ENCODE results near the gene IGF2BP1.
"Not testable (repeated sequence)": the region's sequence is repeated elsewhere in the genome, so short reads cannot be mapped to it uniquely, and the experiment has no call there.

Gene IGF2BP1

GRCh38 chr17:49002766-49003165 lies 5.6 kb downstream of the IGF2BP1 start:
- H3K4me1 Mint-ChIP-seq = peaks cover 12 to 30% of the 10 kb centered on the region in 2 donors
- peaks cover 0 to 3% of the 10 kb centered on the region in 2 donors for H3K36me3 Mint-ChIP-seq
- DNase-seq (no peak), ATAC-seq (replicated peaks) (no peak)
- H3K27me3 Mint-ChIP-seq = peaks cover 82 to 94% of the 10 kb centered on the region in 2 donors
- H3K4me3 Mint-ChIP-seq = no peak overlapping the region
- no peaks in the 10 kb centered on the region for H3K9me3 Mint-ChIP-seq
- H3K27ac Mint-ChIP-seq = no peak overlapping the region

- Mint-ChIP-seq H3K4me1 (peaks cover 6 to 20% of the 10 kb centered on the region in 2 donors), H3K4me3 (peak overlapping the region; percentile 50 to 64), H3K27ac (no peak overlapping the region), H3K27me3 (peaks cover 79 to 94% of the 10 kb centered on the region in 2 donors), H3K36me3 (peaks cover 0 to 1% of the 10 kb centered on the region in 2 donors), H3K9me3 (no peaks in the 10 kb centered on the region)
- DNase-seq = no peak
- no peak for ATAC-seq (replicated peaks)
Observed at GRCh38 chr17:49003557-49004511, 6.6 kb downstream of the IGF2BP1 start.

- H3K36me3 Mint-ChIP-seq = no peaks in the 10 kb centered on the region
- no peak for ATAC-seq (replicated peaks)
- H3K9me3 Mint-ChIP-seq = no peaks in the 10 kb centered on the region
- peaks cover 6 to 13% of the 10 kb centered on the region in 2 donors for H3K4me1 Mint-ChIP-seq
- H3K27me3 Mint-ChIP-seq = peaks cover 67 to 87% of the 10 kb centered on the region in 2 donors
- no peak overlapping the region for H3K27ac Mint-ChIP-seq
- no peak overlapping the region for H3K4me3 Mint-ChIP-seq
- DNase-seq = no peak
Observed at GRCh38 chr17:49005140-49005539, 8.0 kb downstream of the IGF2BP1 start.

GRCh38 chr17:49008908-49009307 lies 11.7 kb downstream of the IGF2BP1 start:
- ATAC-seq (replicated peaks); DNase-seq; H3K4me3 Mint-ChIP-seq; H3K9me3 Mint-ChIP-seq; H3K27ac Mint-ChIP-seq; H3K36me3 Mint-ChIP-seq; H3K4me1 Mint-ChIP-seq: not testable (repeated sequence)
- H3K27me3 Mint-ChIP-seq = peaks cover 63 to 87% of the 10 kb centered on the region in 2 donors

DNA sequence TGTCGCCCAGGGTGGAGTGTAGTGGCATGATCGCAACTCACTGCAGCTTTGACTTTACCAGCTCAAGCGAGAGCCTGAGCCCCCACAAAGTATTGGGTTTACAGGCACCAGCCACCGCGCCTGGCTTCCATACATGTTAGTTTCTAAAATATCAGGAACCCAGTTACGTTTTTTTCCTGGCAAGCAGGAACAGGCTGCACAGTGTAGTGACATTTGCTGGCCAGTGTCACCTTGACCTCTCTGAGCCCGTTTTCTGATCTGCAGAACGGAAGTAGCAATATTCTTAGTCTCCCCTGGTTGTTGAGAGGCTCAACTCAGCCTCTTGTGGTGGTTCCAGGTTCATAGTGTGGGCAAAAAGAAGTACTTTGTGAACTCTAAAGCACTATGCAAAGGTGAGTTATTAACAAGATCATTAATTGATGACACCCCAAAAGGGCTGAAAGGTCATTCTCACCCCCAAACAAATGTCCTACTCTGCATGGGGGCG lies 15.6 kb downstream of the IGF2BP1 start:
- Mint-ChIP-seq H3K27me3 (peaks cover 62 to 83% of the 10 kb centered on the region in 2 donors), H3K27ac (no peak overlapping the region), H3K4me3 (no peak overlapping the region), H3K9me3 (no peaks in the 10 kb centered on the region), H3K36me3 (no peaks in the 10 kb centered on the region), H3K4me1 (peaks cover 2 to 8% of the 10 kb centered on the region in 2 donors)
- no peak for DNase-seq
- ATAC-seq (replicated peaks) = no peak

GRCh38 chr17:49013311-49014213 lies 16.4 kb downstream of the IGF2BP1 start:
- H3K27ac Mint-ChIP-seq = no peak overlapping the region
- H3K9me3 Mint-ChIP-seq = no peaks in the 10 kb centered on the region
- H3K27me3 Mint-ChIP-seq = peaks cover 62 to 82% of the 10 kb centered on the region in 2 donors
- no peaks in the 10 kb centered on the region for H3K36me3 Mint-ChIP-seq
- peaks cover 2 to 8% of the 10 kb centered on the region in 2 donors for H3K4me1 Mint-ChIP-seq
- DNase-seq (no peak), ATAC-seq (replicated peaks) (no peak)
- peak overlapping the region in 1 of 2 donors; percentile 23 for H3K4me3 Mint-ChIP-seq

GRCh38 chr17:49015179-49015923 lies 18.2 kb downstream of the IGF2BP1 start:
- Mint-ChIP-seq H3K27ac (no peak overlapping the region), H3K9me3 (no peaks in the 10 kb centered on the region), H3K4me3 (no peak overlapping the region), H3K27me3 (peaks cover 58 to 78% of the 10 kb centered on the region in 2 donors), H3K4me1 (peaks cover 2 to 8% of the 10 kb centered on the region in 2 donors), H3K36me3 (no peaks in the 10 kb centered on the region)
- ATAC-seq (replicated peaks) = no peak
- no peak for DNase-seq

DNA sequence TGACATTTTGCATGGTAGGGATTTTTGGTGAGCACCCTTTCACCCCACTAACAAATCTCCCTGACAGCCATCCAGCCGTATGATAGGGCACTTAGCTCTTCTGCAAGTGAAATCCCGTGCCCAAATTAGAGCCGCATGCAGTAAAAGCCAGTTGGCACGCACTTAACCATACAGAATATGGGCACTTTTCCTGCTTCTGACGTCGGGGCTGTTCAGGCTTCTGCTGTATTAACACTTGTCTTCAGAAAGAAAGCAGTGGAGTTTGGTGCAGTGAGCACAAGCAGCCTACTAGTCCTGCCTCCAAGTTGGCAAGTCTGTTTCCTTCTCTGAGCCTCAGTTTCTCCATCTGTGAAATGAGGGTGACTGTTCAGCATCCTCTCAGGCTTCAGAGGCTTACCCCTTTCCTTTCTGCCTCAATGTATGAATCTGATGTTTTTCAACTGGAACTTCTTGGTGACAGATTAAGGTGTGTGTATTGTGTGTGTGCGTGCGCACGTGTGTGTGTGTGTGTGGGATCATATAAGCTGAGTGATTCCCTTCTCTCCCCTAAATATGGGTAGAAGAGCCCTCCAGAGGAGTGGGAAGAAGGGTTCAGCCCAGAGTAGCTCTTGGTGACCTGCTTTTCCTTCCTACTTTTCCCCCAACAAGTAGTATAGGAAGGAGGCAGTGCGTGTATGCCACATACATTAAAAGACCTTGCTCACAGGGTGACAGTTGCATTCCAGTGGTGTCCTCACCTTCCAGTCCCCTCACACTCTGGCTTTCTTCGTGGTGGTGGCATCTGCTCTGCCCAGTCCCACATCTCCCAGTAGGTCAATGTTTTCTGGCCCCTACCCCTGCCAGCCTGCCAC lies 19.0 kb downstream of the IGF2BP1 start:
- no peaks in the 10 kb centered on the region for H3K9me3 Mint-ChIP-seq
- H3K27ac Mint-ChIP-seq = no peak overlapping the region
- H3K27me3 Mint-ChIP-seq = peaks cover 54 to 74% of the 10 kb centered on the region in 2 donors
- no peak overlapping the region for H3K4me3 Mint-ChIP-seq
- DNase-seq = no peak
- peaks cover 2 to 8% of the 10 kb centered on the region in 2 donors for H3K4me1 Mint-ChIP-seq
- no peaks in the 10 kb centered on the region for H3K36me3 Mint-ChIP-seq
- ATAC-seq (replicated peaks) = no peak

- ATAC-seq (replicated peaks) (no peak), DNase-seq (no peak)
- Mint-ChIP-seq H3K4me3 (no peak overlapping the region), H3K9me3 (no peaks in the 10 kb centered on the region), H3K27me3 (peaks cover 52 to 73% of the 10 kb centered on the region in 2 donors), H3K36me3 (no peaks in the 10 kb centered on the region), H3K27ac (no peak overlapping the region), H3K4me1 (peaks cover 2 to 8% of the 10 kb centered on the region in 2 donors)
Observed at GRCh38 chr17:49016775-49017463, 19.7 kb downstream of the IGF2BP1 start.

DNA sequence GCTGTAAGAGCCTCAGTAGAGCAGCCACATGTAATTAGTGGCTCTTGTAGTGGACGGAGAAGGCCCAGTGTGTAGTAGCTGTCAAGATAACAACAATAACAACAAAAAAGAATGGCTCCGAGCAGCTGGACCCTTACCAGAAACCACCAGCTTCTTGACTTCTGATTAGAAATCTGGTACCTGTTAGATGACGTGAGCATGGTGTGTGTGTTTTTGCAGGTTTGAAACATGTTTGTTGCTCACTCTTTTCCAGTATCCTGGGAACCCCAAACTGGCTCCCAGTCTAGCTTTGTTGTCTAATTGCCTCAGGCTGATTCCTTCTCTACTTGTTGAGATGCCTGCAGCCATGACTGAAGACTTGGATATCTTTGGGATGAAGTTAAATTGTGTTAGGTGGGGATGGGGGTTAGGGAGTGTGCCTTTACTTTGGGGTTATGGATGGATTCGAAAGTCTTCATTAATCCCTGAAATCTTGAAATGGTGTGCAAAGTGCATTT lies 21.0 kb downstream of the IGF2BP1 start:
- no peak for ATAC-seq (replicated peaks)
- Mint-ChIP-seq H3K9me3 (no peaks in the 10 kb centered on the region), H3K4me1 (peaks cover 2 to 8% of the 10 kb centered on the region in 2 donors), H3K27ac (no peak overlapping the region), H3K4me3 (no peak overlapping the region), H3K27me3 (peaks cover 42 to 70% of the 10 kb centered on the region in 2 donors), H3K36me3 (no peaks in the 10 kb centered on the region)
- no peak for DNase-seq

GRCh38 chr17:49018748-49019147 lies 21.6 kb downstream of the IGF2BP1 start:
- H3K4me1 Mint-ChIP-seq = peaks cover 2 to 8% of the 10 kb centered on the region in 2 donors

GRCh38 chr17:49020609-49021008 lies 23.4 kb downstream of the IGF2BP1 start:
- Mint-ChIP-seq H3K9me3 (no peaks in the 10 kb centered on the region), H3K4me3 (no peak overlapping the region), H3K4me1 (no peaks in the 10 kb centered on the region), H3K27ac (no peak overlapping the region), H3K27me3 (peaks cover 22 to 64% of the 10 kb centered on the region in 2 donors), H3K36me3 (no peaks in the 10 kb centered on the region)
- DNase-seq (no peak), ATAC-seq (replicated peaks) (no peak)

More at GRCh38 chr17:49018748-49019147, 21.6 kb downstream of the IGF2BP1 start:
- no peak for DNase-seq
- ATAC-seq (replicated peaks) = no peak
- Mint-ChIP-seq H3K27me3 (peaks cover 38 to 68% of the 10 kb centered on the region in 2 donors), H3K27ac (no peak overlapping the region), H3K36me3 (no peaks in the 10 kb centered on the region), H3K4me3 (no peak overlapping the region), H3K9me3 (no peaks in the 10 kb centered on the region)
